ENCODE results near the gene SNRPA.
A peak's percentile ranks its signal among the peaks of the same experiment; 100 is the strongest.

Gene SNRPA

GRCh38 chr19:40716482-40717324 is 34.3 kb upstream of the SNRPA start, which contains the start of the genes COQ8B and ITPKC:
TSS of gene COQ8B (minus strand) at chr19:40716886. CDS start at chr19:40714632, 2,254 bp downstream.
TSS of gene ITPKC (plus strand) at chr19:40717112. CDS start at chr19:40717136, 24 bp downstream.
- in situ Hi-C loops (cut with MboI; ENCODE audit: low sequenced_read_pairs, unreplicated experiment) = no loop called here
- peak; percentile 99 for DNase-seq (ENCODE audit: low spot score)
- TF ChIP-seq, protein P1, sequence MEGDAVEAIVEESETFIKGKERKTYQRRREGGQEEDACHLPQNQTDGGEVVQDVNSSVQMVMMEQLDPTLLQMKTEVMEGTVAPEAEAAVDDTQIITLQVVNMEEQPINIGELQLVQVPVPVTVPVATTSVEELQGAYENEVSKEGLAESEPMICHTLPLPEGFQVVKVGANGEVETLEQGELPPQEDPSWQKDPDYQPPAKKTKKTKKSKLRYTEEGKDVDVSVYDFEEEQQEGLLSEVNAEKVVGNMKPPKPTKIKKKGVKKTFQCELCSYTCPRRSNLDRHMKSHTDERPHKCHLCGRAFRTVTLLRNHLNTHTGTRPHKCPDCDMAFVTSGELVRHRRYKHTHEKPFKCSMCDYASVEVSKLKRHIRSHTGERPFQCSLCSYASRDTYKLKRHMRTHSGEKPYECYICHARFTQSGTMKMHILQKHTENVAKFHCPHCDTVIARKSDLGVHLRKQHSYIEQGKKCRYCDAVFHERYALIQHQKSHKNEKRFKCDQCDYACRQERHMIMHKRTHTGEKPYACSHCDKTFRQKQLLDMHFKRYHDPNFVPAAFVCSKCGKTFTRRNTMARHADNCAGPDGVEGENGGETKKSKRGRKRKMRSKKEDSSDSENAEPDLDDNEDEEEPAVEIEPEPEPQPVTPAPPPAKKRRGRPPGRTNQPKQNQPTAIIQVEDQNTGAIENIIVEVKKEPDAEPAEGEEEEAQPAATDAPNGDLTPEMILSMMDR (IDR thresholded peaks at IDR 0.05; ENCODE audit: borderline replicate concordance, control extremely low read depth, extremely low read depth, insufficient read depth, missing control alignments) = no peak

DNA sequence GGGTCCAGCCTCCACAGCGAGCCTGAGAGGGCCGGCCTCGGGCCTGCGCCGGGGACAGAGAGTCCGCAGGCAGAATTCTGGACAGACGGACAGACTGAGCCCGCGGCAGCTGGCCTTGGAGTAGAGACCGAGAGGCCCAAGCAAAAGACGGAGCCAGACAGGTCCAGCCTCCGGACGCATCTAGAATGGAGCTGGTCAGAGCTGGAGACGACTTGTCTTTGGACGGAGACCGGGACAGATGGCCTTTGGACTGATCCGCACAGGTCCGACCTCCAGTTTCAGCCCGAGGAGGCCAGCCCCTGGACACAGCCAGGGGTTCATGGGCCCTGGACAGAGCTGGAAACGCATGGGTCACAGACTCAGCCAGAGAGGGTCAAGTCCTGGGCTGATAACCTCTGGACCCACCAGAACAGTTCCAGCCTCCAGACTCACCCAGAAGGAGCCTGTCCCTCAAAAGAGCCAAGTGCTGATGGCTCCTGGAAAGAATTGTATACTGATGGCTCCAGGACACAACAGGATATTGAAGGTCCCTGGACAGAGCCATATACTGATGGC is 33.6 kb upstream of the SNRPA start:
- no peak for DNase-seq (ENCODE audit: low spot score)
- TF ChIP-seq, protein P1 (IDR thresholded peaks at IDR 0.05; ENCODE audit: borderline replicate concordance, control extremely low read depth, extremely low read depth, insufficient read depth, missing control alignments) = no peak
- in situ Hi-C loops (cut with MboI; ENCODE audit: low sequenced_read_pairs, unreplicated experiment) = no loop called here

GRCh38 chr19:40717880-40718773 is 32.9 kb upstream of the SNRPA start:
- no peak for DNase-seq (ENCODE audit: low spot score)

GRCh38 chr19:40718774-40719391 is 32.1 kb upstream of the SNRPA start:
- TF ChIP-seq, protein P1 (IDR thresholded peaks at IDR 0.05; ENCODE audit: borderline replicate concordance, control extremely low read depth, extremely low read depth, insufficient read depth, missing control alignments) = no peak
- DNase-seq (ENCODE audit: low spot score) = peak; percentile 60
- in situ Hi-C loops (cut with MboI; ENCODE audit: low sequenced_read_pairs, unreplicated experiment) = no loop called here

More at GRCh38 chr19:40717880-40718773, 32.9 kb upstream of the SNRPA start:
- TF ChIP-seq, protein P1 (IDR thresholded peaks at IDR 0.05; ENCODE audit: borderline replicate concordance, control extremely low read depth, extremely low read depth, insufficient read depth, missing control alignments) = no peak
- in situ Hi-C loops (cut with MboI; ENCODE audit: low sequenced_read_pairs, unreplicated experiment) = no loop called here

DNA sequence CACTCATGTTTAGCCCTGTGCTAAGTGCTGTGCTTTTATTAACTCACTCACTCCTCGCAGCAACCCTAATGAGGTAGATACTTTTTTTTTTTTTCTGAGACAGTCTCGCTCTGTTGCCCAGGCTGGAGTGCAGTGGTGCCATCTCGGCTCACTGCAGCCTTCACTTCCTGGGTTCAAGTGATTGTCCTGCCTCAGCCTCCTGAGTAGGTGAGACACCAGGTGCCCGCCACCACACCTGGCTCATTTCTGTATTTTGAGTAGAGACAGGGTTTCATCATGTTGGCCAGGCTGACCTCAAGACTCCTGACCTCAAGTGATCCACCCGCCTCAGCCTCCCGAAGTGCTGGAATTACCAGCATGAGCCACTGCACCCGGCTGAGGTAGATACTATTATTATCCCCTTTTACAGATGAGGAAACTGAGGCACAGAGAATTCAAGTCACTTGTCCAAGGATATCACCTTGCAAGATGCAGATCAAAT is 31.5 kb upstream of the SNRPA start:
- DNase-seq (ENCODE audit: low spot score) = no peak
- TF ChIP-seq, protein P1 (IDR thresholded peaks at IDR 0.05; ENCODE audit: borderline replicate concordance, control extremely low read depth, extremely low read depth, insufficient read depth, missing control alignments) = no peak
- in situ Hi-C loops (cut with MboI; ENCODE audit: low sequenced_read_pairs, unreplicated experiment) = no loop called here

DNA sequence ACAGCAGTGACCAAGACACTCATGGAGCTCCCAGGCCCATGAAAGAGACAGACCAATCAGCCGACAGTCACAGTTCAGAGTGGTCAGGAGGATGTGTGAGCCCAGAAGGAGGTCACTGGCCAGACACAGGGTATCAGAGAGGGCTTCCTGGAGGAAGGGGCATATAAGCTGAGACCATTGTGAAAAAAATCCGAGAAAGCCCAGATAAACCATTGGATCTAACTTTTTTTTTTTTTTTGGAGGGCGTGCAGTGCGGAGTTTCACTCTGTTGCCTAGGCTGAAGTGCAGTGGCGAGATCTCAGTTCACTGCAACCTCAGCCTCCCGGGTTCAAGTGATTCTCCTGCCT is 29.9 kb upstream of the SNRPA start:
- in situ Hi-C loops (cut with MboI; ENCODE audit: low sequenced_read_pairs, unreplicated experiment) = no loop called here
- TF ChIP-seq, protein P1 (IDR thresholded peaks at IDR 0.05; ENCODE audit: borderline replicate concordance, control extremely low read depth, extremely low read depth, insufficient read depth, missing control alignments) = no peak

More for the DNA sequence above, 29.9 kb upstream of the SNRPA start:
- no peak for DNase-seq (ENCODE audit: low spot score)

All from GM13976 (cell line).